GM12873 (cell line): ENCODE measurements around the gene PCP4L1.

Experiments used
- CTCF ChIP-seq: IDR thresholded peaks from 2 replicates; pipeline ENCODE4 v1.5.1; 2012; ENCODE audit warnings: low read depth, mild to moderate bottlenecking, moderate library complexity, low read length, control low read depth; ENCODE audit not compliant: insufficient read depth; ENCODE audit errors: missing control alignments

The PCP4L1 gene

GRCh38 chr1:161258439-161259344 is at the start of gene PCP4L1:
Gene PCP4L1 (plus strand): TSS chr1:161258745. CDS start chr1:161258975, 230 bp downstream.
- no peak for TF ChIP-seq CTCF

- TF ChIP-seq CTCF, result peak; percentile 92
Observed at GRCh38 chr1:161209790-161210409, 48.6 kb upstream of the PCP4L1 start.

GRCh38 chr1:161214369-161214768 is 44.2 kb upstream of the PCP4L1 start:
- TF ChIP-seq CTCF, result no peak

GRCh38 chr1:161215076-161215475 is 43.5 kb upstream of the PCP4L1 start, which contains the start of gene FCER1G:
Gene FCER1G (plus strand): TSS chr1:161215295. CDS start chr1:161215322, 27 bp downstream.
- no peak for TF ChIP-seq CTCF

GRCh38 chr1:161216945-161217712 is 41.4 kb upstream of the PCP4L1 start:
- TF ChIP-seq CTCF, result no peak

GRCh38 chr1:161217831-161218230 is 40.7 kb upstream of the PCP4L1 start:
- TF ChIP-seq CTCF, result no peak
